PC-3 (cell line): ENCODE results near the gene IDE.

Experiments
- CTCF ChIP-seq: fragments of 300-600 bp; sonication (generic); conservative IDR thresholded peaks from 2 replicates; pipeline ENCODE4 v1.5.1; 2017; ENCODE audit warnings: antibody characterized with exemption, low read depth, mild to moderate bottlenecking, low read length
- EZH2phosphoT487 ChIP-seq: fragments of 300-600 bp; sonication (generic); IDR thresholded peaks from 2 replicates; pipeline ENCODE4 v1.6.1; 2018; ENCODE audit warnings: mild to moderate bottlenecking, antibody characterized with exemption, low read length, borderline replicate concordance

- TF ChIP-seq CTCF (no peak), EZH2phosphoT487 (no peak)
Observed at GRCh38 chr10:92541583-92541982, 32.3 kb downstream of the IDE start.
